ENCODE measurements around the gene COX7A2.

GRCh38 chr6:75279418-75279817 is 35.8 kb upstream of the COX7A2 start:
- no peak for TF ChIP-seq EZH2 (IDR thresholded peaks at IDR 0.05; ENCODE audit: borderline replicate concordance, low read depth, low read length, poor library complexity, severe bottlenecking)
- TF ChIP-seq CTCF (conservative IDR thresholded peaks at IDR 0.05; ENCODE audit: low read depth, low read length), result no peak

Measured in A673 (cell line).